Liver (tissue), 9 donors: ENCODE measurements around the gene ARHGAP8. TPM values are rescaled to one million over a fixed set of nuclear protein-coding genes. Genes with fewer than 3 reads are reported as not detected.

Source experiments
- DNase-seq: peaks from one replicate; pipeline ENCODE4 v3.0.0-alpha.2; 2017; ENCODE audit warnings: low spot score
- H3K27ac ChIP-seq, 2 donors: one replicate each; pipeline ENCODE4 v1.7.0; 2013; ENCODE audit warnings: inconsistent platforms in 2 of 2, low read length in 2 of 2, control low read depth in 1 of 2, low read depth in 1 of 2, mild to moderate bottlenecking in 1 of 2
- H3K27me3 ChIP-seq, 4 donors: one replicate each; pipeline versions ENCODE4 v1.6.1 to v1.7.0; 2013; ENCODE audit warnings: low read length in 3 of 4, inconsistent platforms in 1 of 4, mild to moderate bottlenecking in 1 of 4, moderate library complexity in 1 of 4; ENCODE audit not compliant: control insufficient read depth in 4 of 4, insufficient read depth in 4 of 4
- H3K36me3 ChIP-seq, 4 donors: one replicate each; pipeline versions ENCODE4 v1.6.1 to v1.7.0; 2013; ENCODE audit warnings: low read length in 3 of 4, mild to moderate bottlenecking in 3 of 4, low read depth in 1 of 4, moderate library complexity in 1 of 4; ENCODE audit not compliant: control insufficient read depth in 4 of 4, insufficient read depth in 3 of 4
- H3K4me1 ChIP-seq, 4 donors: one replicate each; pipeline versions ENCODE4 v1.6.1 to v1.7.0; 2013; ENCODE audit warnings: low read length in 3 of 4, mild to moderate bottlenecking in 3 of 4, moderate library complexity in 1 of 4; ENCODE audit not compliant: control insufficient read depth in 4 of 4, insufficient read depth in 4 of 4
- H3K4me3 ChIP-seq, 3 donors: one replicate each; pipeline versions ENCODE4 v1.6.1 to v1.7.0; 2013; ENCODE audit warnings: low read length in 3 of 3, control low read depth in 1 of 3, low read depth in 1 of 3, mild to moderate bottlenecking in 1 of 3
- H3K9ac ChIP-seq, 2 donors: one replicate each; pipeline ENCODE4 v1.7.0; 2013; ENCODE audit warnings: low read length in 2 of 2, mild to moderate bottlenecking in 2 of 2, moderate library complexity in 2 of 2, control low read depth in 1 of 2, low read depth in 1 of 2
- H3K9me3 ChIP-seq, 4 donors: one replicate each; pipeline versions ENCODE4 v1.6.1 to v1.7.0; 2013; ENCODE audit warnings: low read length in 3 of 4; ENCODE audit not compliant: control insufficient read depth in 4 of 4
- EGR1 ChIP-seq, 2 donors: IDR thresholded peaks; 2 replicates each; pipeline ENCODE4 v1.6.1; 2016 to 2018; ENCODE audit warnings: antibody characterized with exemption in 2 of 2, low read depth in 2 of 2
- FOXA1 ChIP-seq: IDR thresholded peaks from 2 replicates; pipeline ENCODE4 v1.6.1; 2016; ENCODE audit warnings: antibody characterized with exemption
- FOXA2 ChIP-seq: IDR thresholded peaks from 2 replicates; pipeline ENCODE4 v1.6.1; 2016; ENCODE audit warnings: antibody characterized with exemption
- GABPA ChIP-seq, 2 donors: IDR thresholded peaks in 1 of 2; conservative IDR thresholded peaks in 1 of 2; 2 replicates each; pipeline ENCODE4 v1.6.1; 2016; ENCODE audit warnings: antibody characterized with exemption in 2 of 2, mild to moderate bottlenecking in 1 of 2, moderate library complexity in 1 of 2
- HNF4G ChIP-seq: IDR thresholded peaks from 2 replicates; pipeline ENCODE4 v1.6.1; 2016; ENCODE audit warnings: antibody characterized with exemption
- JUND ChIP-seq, 2 donors: IDR thresholded peaks; 2 replicates each; pipeline ENCODE4 v1.6.1; 2016; ENCODE audit warnings: antibody characterized with exemption in 2 of 2
- NR2F2 ChIP-seq: IDR thresholded peaks from 2 replicates; pipeline ENCODE4 v1.6.1; 2016; ENCODE audit warnings: antibody characterized with exemption
- RXRA ChIP-seq, 2 donors: IDR thresholded peaks; 2 replicates each; pipeline ENCODE4 v1.6.1; 2017 to 2018; ENCODE audit warnings: antibody characterized with exemption in 2 of 2, mild to moderate bottlenecking in 1 of 2
- SP1 ChIP-seq: IDR thresholded peaks from 2 replicates; pipeline ENCODE4 v1.6.1; 2018; ENCODE audit warnings: antibody characterized with exemption, mild to moderate bottlenecking
- TAF1 ChIP-seq: conservative IDR thresholded peaks from 2 replicates; pipeline ENCODE4 v1.6.1; 2016; ENCODE audit warnings: antibody characterized with exemption, mild to moderate bottlenecking
- WGBS: extraction: QIAGEN DNeasy Blood & Tissue Kit; methylation state at CpG from one replicate; pipeline ENCODE4 v1.1.7; 2013; 5-methylcytosine and 5-hydroxymethylcytosine counted together
- polyA plus RNA-seq, 2 donors: library from polyadenylated mRNA; stranded (reverse) in 1 of 2; unstranded in 1 of 2; fragments of 200-250 nt in 1 of 2; fragments of >200 nt in 1 of 2; fragmentation: Nextera tagmentation in 1 of 2; extraction: Ambion mirVana in 1 of 2; gene quantifications; one replicate each; pipeline versions ENCODE4 v1.2.1 to v1.2.3, GENCODE V29; 2013 to 2015
- total RNA-seq, 2 donors: library from RNA; depleted of rRNA; stranded (reverse); fragments of >200 nt; gene quantifications; one replicate each; pipeline ENCODE4 v1.2.3, GENCODE V29; 2014
- TF ChIP-seq, protein P1 (sequence below): IDR thresholded peaks from 2 replicates; pipeline ENCODE4 v1.6.1; 2016; ENCODE audit warnings: antibody characterized with exemption, mild to moderate bottlenecking
- TF ChIP-seq, protein P2 (sequence below): IDR thresholded peaks from 2 replicates; pipeline ENCODE4 v1.6.1; 2016; ENCODE audit warnings: antibody characterized with exemption
- donor health status: healthy.
- donor health status: healthy.
- donor health status: healthy.
- donor health status: healthy.
- donor health status: healthy.

The ARHGAP8 gene
- total and polyA plus RNA-seq, 4 donors, result 0.58 to 1.8 (median 1.1) TPM

DNA sequence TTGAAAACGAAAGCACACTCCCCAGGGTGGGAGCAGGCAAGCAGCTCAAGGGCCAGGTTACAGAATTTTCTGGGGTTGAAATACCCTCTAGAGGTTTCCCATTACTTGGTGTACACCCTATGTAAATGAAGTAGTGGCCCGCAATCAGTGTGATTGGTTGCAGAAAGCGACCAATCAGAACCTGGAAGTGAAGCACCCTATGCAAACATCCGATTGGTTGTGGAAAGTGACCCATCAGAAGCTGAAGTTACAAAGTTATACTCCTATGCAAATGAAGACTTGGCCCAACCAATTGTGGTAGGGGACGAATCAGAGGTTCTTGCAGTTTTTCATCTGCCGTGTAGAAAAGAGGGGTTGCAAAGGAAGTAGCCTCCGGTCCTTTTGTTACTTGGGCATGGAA is 31.2 kb upstream of the ARHGAP8 start:
- H3K9me3 ChIP-seq, result no peaks in the 10 kb centered on the region
- H3K4me1 ChIP-seq, result peaks cover 2 to 11% (median 5%) of the 10 kb centered on the region in 4 donors
- no peak overlapping the region for H3K9ac ChIP-seq
- 93% methylated on average over 7 of the region's 7 CpGs for WGBS
- H3K27me3 ChIP-seq, result no peaks in the 10 kb centered on the region
- H3K36me3 ChIP-seq, result peaks cover 0 to 17% (median 4%) of the 10 kb centered on the region in 4 donors
- DNase-seq, result no peak
- H3K27ac ChIP-seq, result no peak overlapping the region
- H3K4me3 ChIP-seq, result no peak overlapping the region
- no peak for TF ChIP-seq GABPA (IDR thresholded peaks at IDR 0.05 in 1 of 2, conservative IDR thresholded peaks at IDR 0.05 in 1 of 2)
- no peak for TF ChIP-seq JUND (IDR thresholded peaks at IDR 0.05)
- TF ChIP-seq SP1, result no peak
- no peak for TF ChIP-seq EGR1 (IDR thresholded peaks at IDR 0.05; ENCODE audit: low read depth in 2 of 2)
- no peak for TF ChIP-seq NR2F2
- TF ChIP-seq, protein P1, sequence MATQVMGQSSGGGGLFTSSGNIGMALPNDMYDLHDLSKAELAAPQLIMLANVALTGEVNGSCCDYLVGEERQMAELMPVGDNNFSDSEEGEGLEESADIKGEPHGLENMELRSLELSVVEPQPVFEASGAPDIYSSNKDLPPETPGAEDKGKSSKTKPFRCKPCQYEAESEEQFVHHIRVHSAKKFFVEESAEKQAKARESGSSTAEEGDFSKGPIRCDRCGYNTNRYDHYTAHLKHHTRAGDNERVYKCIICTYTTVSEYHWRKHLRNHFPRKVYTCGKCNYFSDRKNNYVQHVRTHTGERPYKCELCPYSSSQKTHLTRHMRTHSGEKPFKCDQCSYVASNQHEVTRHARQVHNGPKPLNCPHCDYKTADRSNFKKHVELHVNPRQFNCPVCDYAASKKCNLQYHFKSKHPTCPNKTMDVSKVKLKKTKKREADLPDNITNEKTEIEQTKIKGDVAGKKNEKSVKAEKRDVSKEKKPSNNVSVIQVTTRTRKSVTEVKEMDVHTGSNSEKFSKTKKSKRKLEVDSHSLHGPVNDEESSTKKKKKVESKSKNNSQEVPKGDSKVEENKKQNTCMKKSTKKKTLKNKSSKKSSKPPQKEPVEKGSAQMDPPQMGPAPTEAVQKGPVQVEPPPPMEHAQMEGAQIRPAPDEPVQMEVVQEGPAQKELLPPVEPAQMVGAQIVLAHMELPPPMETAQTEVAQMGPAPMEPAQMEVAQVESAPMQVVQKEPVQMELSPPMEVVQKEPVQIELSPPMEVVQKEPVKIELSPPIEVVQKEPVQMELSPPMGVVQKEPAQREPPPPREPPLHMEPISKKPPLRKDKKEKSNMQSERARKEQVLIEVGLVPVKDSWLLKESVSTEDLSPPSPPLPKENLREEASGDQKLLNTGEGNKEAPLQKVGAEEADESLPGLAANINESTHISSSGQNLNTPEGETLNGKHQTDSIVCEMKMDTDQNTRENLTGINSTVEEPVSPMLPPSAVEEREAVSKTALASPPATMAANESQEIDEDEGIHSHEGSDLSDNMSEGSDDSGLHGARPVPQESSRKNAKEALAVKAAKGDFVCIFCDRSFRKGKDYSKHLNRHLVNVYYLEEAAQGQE, result no peak
- no peak for TF ChIP-seq FOXA2
- TF ChIP-seq HNF4G, result no peak

DNA sequence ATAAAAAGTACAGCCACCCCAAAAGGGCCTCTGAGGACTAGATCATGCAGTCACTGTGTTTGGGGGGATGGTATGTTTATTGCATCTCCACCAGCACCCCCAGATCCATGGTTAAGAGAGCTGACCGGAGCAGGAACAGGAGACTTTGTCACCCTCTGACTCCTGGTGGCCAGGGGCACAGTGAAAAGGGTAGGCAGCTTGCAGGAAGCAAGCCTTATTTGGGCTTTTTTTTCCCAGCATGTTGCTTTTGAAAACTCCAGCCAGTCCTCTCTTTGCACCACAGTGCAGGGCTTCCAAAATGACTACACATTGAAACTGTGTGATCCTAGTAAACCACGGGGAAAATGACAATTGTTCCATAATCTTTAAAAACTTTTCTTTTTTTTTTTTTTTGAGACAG is 29.8 kb upstream of the ARHGAP8 start:
- no peak overlapping the region for H3K4me3 ChIP-seq
- H3K9ac ChIP-seq, result no peak overlapping the region
- peaks cover 2 to 11% (median 5%) of the 10 kb centered on the region in 4 donors for H3K4me1 ChIP-seq
- H3K9me3 ChIP-seq, result no peaks in the 10 kb centered on the region
- H3K27me3 ChIP-seq, result no peaks in the 10 kb centered on the region
- TF ChIP-seq FOXA2 (no peak), JUND (IDR thresholded peaks at IDR 0.05) (no peak), TAF1 (no peak), NR2F2 (no peak), FOXA1 (no peak)
- TF ChIP-seq, protein P2, sequence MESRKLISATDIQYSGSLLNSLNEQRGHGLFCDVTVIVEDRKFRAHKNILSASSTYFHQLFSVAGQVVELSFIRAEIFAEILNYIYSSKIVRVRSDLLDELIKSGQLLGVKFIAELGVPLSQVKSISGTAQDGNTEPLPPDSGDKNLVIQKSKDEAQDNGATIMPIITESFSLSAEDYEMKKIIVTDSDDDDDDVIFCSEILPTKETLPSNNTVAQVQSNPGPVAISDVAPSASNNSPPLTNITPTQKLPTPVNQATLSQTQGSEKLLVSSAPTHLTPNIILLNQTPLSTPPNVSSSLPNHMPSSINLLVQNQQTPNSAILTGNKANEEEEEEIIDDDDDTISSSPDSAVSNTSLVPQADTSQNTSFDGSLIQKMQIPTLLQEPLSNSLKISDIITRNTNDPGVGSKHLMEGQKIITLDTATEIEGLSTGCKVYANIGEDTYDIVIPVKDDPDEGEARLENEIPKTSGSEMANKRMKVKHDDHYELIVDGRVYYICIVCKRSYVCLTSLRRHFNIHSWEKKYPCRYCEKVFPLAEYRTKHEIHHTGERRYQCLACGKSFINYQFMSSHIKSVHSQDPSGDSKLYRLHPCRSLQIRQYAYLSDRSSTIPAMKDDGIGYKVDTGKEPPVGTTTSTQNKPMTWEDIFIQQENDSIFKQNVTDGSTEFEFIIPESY, result no peak
- H3K36me3 ChIP-seq, result peaks cover 0 to 21% (median 4%) of the 10 kb centered on the region in 4 donors
- WGBS, result 92% methylated on average over 2 of the region's 2 CpGs
- DNase-seq, result no peak
- no peak overlapping the region for H3K27ac ChIP-seq

DNA sequence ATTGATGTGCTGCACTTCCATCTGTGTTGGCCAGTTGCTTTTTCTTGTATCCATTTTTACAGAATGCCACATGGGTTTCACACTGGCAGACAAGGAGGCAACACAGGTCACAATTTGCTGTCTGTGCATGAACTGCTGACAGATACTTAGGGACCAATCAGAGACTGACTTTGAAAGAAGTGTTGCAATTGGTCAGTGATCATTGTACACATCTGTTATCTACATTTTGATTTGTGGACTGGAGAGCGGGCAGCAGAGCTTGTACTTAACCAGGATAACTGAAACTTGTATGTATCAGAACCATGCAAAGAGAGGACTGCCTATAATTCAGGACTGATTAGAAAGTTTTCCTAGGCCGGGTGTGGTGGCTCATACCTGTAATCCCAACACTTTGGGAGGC is 28.6 kb upstream of the ARHGAP8 start:
- Histone ChIP-seq H3K27ac (no peak overlapping the region), H3K36me3 (peaks cover 0 to 21% (median 6%) of the 10 kb centered on the region in 4 donors), H3K4me1 (peaks cover 0 to 16% (median 9%) of the 10 kb centered on the region in 4 donors), H3K27me3 (no peaks in the 10 kb centered on the region), H3K9ac (no peak overlapping the region), H3K4me3 (no peak overlapping the region), H3K9me3 (no peaks in the 10 kb centered on the region)
- TF ChIP-seq RXRA (IDR thresholded peaks at IDR 0.05) (no peak), SP1 (peak; percentile 54)
- WGBS, result 100% methylated on average over 2 of the region's 2 CpGs
- no peak for DNase-seq
